RCC 7860 (cell line): Measurements from ENCODE around the gene WAC.
"Not testable (repeated sequence)": the region's sequence is repeated elsewhere in the genome, so short reads cannot be mapped to it uniquely, and the experiment has no call there.

Source experiments
- DNase-seq: peaks from one replicate; pipeline ENCODE4 v3.0.0-alpha.2; 2015; ENCODE audit warnings: low spot score
- FAIRE-seq: peaks from 2 replicates; lab custom pipeline; 2012; peaks lifted over from hg19 to GRCh38; lab: Jason Lieb, UNC

The WAC gene

DNA sequence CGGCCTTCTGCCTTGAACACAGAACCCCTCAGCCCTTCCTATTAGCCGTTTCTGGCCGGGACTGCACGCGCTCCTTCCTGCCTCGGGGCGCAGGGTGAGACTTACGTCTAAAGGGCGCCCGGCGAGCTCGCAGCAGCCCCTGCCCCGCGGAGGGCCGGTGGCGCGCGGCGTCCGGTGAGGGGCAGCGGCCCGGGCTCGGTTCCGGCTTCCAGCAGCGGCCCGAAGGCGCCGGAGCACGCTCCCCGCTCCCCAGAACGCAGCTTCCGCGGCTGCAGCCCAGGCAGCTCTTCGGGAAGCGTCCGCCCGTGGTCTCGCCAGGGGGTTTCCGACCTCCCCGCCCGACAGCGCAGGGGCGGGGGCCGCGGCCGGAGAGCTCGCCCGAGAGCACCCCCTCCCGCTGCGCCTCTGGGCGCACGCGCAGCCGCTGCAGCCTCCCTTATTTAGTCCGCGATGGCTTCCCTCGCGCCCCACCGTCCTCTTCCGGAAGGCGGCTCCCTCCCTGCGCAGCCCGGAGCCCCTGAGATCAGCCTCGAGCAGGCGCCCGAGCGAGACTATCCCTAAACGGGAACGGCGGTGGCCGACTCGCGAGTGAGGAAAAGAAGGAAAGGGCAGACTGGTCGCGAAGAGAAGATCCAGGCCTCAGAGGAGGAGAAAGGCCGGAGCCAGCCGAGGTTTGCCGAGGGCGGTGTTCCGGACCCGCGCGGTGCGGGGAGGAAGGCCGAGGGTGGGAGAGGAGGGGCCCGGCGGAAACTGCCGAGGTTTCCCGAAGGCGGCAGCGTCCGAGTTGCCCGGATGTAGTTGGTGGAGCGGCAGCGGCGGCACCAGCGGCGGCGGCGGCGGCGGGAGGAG lies at the start of gene WAC:
Gene WAC (plus strand): TSS at position 782 of the 849 bp plus-strand sequence. CDS start 462 bp downstream, outside the sequence.
- peak; percentile 81 for DNase-seq
- FAIRE-seq, result peak; percentile 15

DNA sequence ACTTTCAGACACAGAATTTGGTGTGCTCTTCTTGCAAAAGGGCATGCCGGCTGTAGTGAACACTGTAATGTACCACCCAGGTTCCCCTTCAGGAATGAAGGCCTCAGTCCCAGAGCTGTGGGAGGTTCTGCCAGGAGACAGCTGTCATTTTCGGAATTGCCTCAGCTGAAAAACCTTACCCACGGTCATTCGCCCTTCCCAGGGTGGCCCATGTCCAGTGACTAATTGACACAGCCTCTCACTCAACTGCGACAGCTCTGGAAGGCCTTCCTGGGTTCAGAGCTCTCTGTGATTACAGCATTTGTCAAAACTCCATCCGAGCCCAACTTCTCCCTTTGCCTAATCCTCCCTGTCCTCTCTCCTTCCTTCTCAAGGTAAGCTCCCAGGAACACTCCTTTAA lies 43.7 kb upstream of the WAC start:
- DNase-seq, result no peak
- FAIRE-seq, result no peak

DNA sequence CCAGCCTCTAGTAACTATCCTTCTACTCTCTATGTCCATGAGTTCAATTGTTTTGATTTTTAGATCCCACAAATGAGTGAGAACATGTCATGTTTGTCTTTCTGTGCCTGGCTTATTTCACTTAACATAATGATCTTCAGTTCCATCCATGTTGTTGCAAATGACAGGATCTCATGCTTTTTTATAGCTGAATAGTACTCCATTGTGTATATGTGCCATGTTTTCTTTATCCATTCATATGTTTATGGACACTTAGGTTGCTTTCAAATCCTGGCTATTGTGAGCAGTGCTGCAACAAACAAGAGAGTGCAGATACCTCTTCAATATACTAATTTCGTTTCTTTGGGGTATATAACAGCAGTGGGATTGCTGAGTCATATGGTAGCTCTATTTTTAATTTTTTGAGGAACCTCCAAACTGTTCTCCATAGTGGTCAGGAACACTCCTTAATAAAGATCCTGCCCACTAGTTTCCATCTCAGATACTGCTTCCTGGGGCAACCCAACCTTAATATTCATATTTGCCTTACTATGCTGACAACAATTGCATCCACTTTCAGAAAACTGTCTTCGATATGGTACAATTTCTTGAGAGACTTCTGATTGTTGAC lies 42.6 kb upstream of the WAC start:
- not testable (repeated sequence) for FAIRE-seq, DNase-seq

DNA sequence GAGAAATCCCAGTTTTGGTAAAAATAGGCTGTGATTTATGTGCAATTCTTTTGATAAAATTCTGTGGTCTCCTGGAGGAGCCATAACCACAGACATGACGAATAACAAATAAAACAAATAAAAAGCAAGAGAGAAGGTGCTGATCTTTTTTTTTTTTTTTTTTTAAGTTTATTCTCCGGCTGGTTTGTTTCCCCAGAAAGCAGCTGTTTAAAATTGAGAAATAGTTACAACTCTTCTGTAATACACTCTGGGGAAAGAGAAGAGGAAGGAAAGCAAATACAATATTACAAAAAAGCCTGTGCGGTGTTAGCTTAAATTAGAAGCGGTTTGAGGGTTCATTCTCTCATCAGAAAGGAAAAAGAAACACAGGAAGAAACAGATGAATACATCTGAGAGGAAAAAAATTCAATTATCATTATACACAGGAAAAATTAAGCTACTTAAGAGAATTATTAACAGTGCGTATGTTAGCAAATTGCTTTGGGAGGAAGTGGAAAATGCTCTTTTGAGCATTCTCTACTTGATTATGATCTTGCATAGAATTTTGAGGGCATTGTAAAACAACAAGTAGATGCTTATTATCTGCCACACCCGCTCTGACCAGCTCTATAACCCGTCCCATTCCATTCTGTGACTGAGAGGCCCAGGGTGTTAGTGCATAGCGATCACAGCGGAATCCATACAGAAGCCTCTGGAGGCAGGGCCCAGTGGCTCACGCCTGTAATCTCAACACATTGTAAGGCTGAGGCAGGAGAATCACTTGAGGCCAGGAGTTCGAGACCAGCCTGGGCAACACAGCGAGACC lies 40.6 kb upstream of the WAC start:
- FAIRE-seq (no peak), DNase-seq (no peak)

- FAIRE-seq, result no peak
- no peak for DNase-seq
Measured at GRCh38 chr10:28494420-28494819, 38.5 kb upstream of the WAC start.

GRCh38 chr10:28495084-28495483 lies 37.8 kb upstream of the WAC start:
- FAIRE-seq (no peak), DNase-seq (no peak)

DNA sequence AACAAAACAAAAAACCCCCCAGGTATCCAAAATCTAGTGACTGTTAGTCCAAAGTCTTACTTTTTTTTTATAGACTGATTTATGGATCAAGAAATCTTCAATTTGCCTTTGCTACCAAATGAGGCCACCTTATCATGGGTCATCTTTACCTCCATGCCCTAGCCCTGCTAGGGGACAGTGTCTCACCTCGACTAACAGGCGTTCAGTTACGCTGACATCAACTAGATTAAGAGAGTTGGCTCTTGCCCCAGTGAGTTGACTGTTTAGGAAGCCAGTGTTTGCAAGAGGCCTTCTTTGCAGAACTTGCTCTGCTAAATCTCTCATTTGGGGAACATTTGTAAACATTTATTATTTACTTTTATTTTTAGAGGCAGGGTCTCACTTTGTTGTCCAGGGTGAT lies 36.9 kb upstream of the WAC start:
- FAIRE-seq, result no peak
- no peak for DNase-seq

DNA sequence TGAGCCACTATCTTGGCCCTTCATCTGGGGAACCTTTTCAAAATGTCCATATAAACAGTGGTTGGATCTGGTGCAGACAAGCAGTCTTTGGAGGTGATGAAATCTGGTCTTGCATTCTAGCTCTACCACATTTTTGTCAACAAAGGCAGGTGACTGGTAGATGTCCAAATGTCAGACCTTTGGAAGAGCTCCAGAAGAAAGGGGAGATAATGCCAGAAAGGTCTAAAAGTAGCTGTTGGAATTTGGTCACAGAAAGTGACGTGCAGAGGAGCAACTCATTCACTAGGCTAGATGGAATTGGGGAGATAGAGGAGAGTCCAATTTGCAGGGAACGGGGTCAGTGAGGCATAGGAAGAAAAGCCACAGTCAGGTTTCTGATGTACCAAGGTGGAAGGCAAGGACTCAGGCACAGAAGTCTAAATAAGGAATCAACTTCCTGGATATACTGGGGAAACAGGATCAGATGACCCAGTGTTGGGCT lies 36.4 kb upstream of the WAC start:
- FAIRE-seq (no peak), DNase-seq (no peak)

DNA sequence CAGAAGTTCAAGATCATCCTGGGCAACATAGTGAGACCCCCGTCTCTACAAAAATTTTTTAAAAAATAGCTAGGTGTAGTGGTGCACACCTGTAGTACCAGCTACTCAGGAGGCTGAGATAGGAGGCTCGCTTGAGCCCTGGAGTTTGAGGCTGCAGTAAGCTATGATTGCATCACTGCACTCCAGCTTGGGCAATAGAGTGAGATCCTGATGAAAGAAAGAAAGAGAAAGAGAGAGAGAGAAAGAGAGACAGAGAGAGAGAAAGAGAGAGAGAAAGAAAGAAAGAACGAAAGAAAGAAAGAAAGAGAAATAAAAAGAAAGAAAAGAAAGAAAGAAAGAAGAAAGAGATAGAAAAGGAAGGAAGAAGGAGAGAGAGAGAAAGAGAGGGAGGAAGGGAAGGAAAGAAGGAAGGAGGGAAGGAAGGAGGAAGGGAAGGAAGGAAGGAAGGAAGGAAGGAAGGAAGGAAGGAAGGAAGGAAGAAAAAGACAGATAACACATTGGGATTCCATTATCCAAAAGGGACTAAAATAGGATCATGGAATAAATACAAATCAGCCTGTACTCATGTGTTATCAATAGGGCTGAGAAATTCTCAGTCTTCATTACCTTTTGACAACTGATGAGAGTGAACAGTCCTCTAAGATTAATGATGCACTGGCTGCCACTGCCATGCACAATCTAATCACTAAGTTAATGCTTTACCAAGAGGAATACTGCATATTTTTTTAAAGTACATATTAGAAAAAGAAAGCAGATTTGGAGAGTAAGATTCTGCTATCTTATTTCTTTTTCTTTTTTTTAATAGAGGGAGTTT lies 35.4 kb upstream of the WAC start:
- FAIRE-seq, result no peak

DNA sequence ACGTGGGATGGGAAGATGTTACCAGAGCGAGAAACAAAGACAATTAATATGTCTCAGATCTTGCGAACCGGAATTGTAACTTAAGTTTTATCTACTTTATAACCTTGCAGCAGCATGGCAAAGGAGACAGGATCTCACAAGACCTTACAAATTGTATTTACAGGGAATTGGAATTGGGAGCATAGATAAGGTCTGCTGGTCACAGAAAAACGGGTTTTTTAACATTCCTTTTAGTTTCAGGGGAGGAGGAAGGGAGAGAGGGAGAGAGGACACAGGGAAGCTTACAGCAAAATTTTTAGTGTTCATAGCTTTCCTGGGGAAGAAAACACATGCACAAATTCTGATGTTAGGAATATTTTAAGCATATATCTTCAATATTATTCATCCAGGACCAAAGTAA lies 32.7 kb upstream of the WAC start:
- not testable (repeated sequence) for FAIRE-seq

More for the DNA sequence above, 35.4 kb upstream of the WAC start:
- DNase-seq, result no peak

GRCh38 chr10:28503114-28503513 lies 29.8 kb upstream of the WAC start:
- FAIRE-seq (no peak), DNase-seq (no peak)

More for the DNA sequence above, 32.7 kb upstream of the WAC start:
- DNase-seq, result not testable (repeated sequence)

DNA sequence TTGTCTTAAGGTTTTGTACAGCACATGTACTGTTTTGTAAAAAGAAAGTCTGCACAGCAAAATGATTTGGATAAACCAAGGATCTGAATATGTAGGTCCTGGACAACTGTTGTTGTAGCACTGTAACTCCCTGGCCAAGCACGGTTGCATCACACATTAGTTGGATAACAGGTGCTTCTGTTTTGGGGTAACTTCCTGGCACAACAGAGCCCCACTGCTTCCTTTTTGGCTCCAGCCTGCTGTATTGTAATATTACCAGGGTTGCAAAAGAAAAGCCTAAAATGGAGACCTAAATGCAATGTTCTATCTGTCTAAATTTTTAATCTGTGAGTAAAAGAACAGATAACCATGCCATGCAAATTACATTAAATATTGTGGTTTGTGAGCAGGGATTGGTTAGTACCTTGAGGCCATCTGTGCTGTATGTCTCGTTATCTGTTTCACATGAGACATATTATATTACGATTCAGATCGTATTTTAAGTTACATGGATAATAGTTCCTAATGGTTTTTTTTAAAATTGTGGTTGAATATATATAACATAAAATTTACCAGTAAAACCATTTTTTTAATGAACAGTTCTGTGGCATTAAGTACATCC lies 27.5 kb upstream of the WAC start:
- DNase-seq, result no peak
- no peak for FAIRE-seq

DNA sequence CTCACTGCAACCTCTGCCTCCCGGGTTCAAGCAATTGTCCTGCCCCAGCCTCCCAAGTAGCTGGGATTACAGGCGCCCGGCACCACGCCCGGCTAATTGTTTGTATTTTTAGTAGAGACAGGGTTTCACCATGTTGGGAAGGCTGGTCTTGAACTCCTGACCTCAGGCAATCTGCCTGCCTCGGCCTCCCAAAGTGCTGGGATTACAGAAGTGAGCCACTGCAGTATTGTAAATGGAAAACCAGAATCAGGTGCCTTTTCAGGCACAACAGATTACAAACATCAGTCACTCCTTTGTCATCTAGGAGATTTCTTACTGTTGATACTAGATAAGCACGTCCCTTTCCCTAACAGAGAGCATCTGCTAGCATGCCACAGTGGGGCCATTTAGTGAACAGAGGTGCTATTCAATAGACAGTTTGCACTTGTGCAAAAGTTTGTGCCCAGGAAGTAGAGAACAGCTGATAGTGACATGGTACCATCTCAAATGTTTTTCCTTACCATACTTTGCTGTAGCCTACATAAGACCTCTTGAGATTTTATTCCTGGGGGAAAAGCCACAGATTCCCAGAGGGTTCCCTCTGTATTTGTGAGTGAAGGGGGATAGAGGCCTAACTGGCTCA lies 24.5 kb upstream of the WAC start:
- FAIRE-seq, result no peak
- no peak for DNase-seq

- DNase-seq, result no peak
- no peak for FAIRE-seq
Measured at GRCh38 chr10:28509286-28509685, 23.6 kb upstream of the WAC start.

DNA sequence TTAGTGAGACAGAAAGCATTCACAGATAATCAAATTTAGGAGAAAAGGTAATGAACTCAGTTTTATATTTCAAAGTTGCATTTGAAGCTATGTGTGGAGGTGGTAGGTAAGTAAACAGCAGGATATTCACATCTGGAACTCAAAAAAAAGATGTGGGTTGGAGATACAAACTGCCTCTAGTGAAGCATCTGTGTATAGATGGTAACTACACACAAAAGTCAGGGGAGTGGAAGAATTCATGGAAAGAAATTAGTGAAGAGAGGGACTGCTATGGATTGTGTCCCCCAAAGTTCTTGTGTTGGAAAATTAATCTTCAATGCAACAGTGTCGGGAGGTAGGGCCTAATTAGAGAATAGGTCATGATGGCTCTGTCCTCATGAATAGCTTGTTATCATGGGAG lies 18.3 kb upstream of the WAC start:
- DNase-seq (no peak), FAIRE-seq (no peak)

GRCh38 chr10:28520346-28520745 lies 12.6 kb upstream of the WAC start:
- no peak for FAIRE-seq
- no peak for DNase-seq

- not testable (repeated sequence) for FAIRE-seq, DNase-seq
Measured at GRCh38 chr10:28520828-28521227, 12.1 kb upstream of the WAC start.

DNA sequence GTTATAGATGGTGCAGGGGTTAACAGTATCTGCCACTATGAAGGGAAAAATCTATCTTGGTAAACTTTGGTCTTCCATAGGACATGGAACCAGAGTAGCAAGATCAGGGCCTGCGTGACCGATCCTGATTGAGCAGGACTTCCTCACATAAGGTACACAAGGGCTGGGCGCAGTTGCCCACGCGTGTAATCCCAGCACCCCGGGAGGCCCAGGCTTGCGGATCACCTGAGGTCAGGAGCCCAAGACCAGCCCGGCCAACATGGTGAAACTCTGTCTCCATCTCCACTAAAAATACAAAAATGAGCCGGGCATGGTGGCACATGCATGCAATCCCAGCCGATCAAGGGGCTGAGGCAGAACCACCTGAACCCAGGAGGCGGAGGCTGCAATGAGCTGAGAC lies 11.0 kb upstream of the WAC start:
- DNase-seq, FAIRE-seq: not testable (repeated sequence)

GRCh38 chr10:28523725-28524252 lies 9.1 kb upstream of the WAC start:
- DNase-seq, result no peak
- FAIRE-seq, result no peak
